Stomach (tissue), 9 donors: Measurements from ENCODE around the gene PCDH9. TPM values are rescaled to one million over a fixed set of nuclear protein-coding genes. Genes with fewer than 3 reads are reported as not detected.

ENCODE experiments used
- DNase-seq, 2 donors: peaks; one replicate each; pipeline versions ENCODE4 v3.0.0 to v3.0.0-alpha.2; 2013 to 2019
- H3K27ac ChIP-seq, 5 donors: fragments of 200-600 bp in 4 of 5; sonication (generic) in 4 of 5; one replicate each; pipeline ENCODE4 v1.5.1; 2013 to 2019; ENCODE audit warnings: mild to moderate bottlenecking in 1 of 5, moderate library complexity in 1 of 5
- H3K27me3 ChIP-seq, 3 donors: fragments of 200-600 bp; sonication (generic); one replicate each; pipeline ENCODE4 v1.5.1; 2017 to 2019; ENCODE audit warnings: mixed run types in 1 of 3
- H3K36me3 ChIP-seq, 4 donors: fragments of 200-600 bp; sonication (generic); 1 replicate in 3 of 4; 2 replicates in 1 of 4; pipeline ENCODE4 v1.5.1; 2016 to 2019
- H3K4me1 ChIP-seq, 4 donors: fragments of 200-600 bp; sonication (generic); one replicate each; pipeline ENCODE4 v1.5.1; 2016 to 2019
- H3K4me3 ChIP-seq, 4 donors: fragments of 200-600 bp; sonication (generic) in 3 of 4; one replicate each; pipeline ENCODE4 v1.5.1; 2016 to 2019; ENCODE audit warnings: mild to moderate bottlenecking in 1 of 4
- H3K9me3 ChIP-seq, 4 donors: fragments of 200-600 bp; sonication (generic); one replicate each; pipeline ENCODE4 v1.5.1; 2016 to 2019
- CTCF ChIP-seq, 7 experiments: fragments of 450-650 bp in 4 of 7; fragments of 200-600 bp in 3 of 7; sonication (generic) in 3 of 7; IDR thresholded peaks; one replicate each; pipeline ENCODE4 v1.5.1; 2016 to 2019; ENCODE audit warnings: antibody characterized with exemption in 7 of 7, control low read depth in 2 of 7, mild to moderate bottlenecking in 1 of 7
- EP300 ChIP-seq: sonication (generic); formaldehyde crosslinking; IDR thresholded peaks from one replicate; pipeline ENCODE4 v1.6.1; 2017; ENCODE audit warnings: antibody characterized with exemption
- POLR2A ChIP-seq, 4 donors: fragments of 450-650 bp; IDR thresholded peaks; one replicate each; pipeline ENCODE4 v1.6.1; 2016; ENCODE audit warnings: antibody characterized with exemption in 4 of 4, control low read depth in 2 of 4, mild to moderate bottlenecking in 1 of 4, moderate library complexity in 1 of 4
- POLR2AphosphoS5 ChIP-seq, 3 donors: sonication (generic); formaldehyde crosslinking; IDR thresholded peaks; one replicate each; pipeline ENCODE4 v1.6.1; 2016; ENCODE audit warnings: antibody characterized with exemption in 3 of 3
- WGBS, 5 donors: extraction: QIAGEN DNeasy Blood & Tissue Kit in 3 of 5; methylation state at CpG; one replicate each; pipeline versions ENCODE4 v1.1.5 to v1.1.7; 2013 to 2018; 5-methylcytosine and 5-hydroxymethylcytosine counted together
- intact Hi-C: fragments of 100-400 bp; cut with DNase I; formaldehyde crosslinking; loops from one replicate; pipeline ENCODE4 v1.15.1; 2023; ENCODE audit warnings: low total_unique reads
- polyA plus RNA-seq, 3 donors: library from polyadenylated mRNA; stranded (reverse); fragments of 200-250 nt; gene quantifications; one replicate each; pipeline ENCODE4 v1.2.3, GENCODE V29; 2013
- total RNA-seq, 5 donors: library from RNA; depleted of rRNA; stranded (reverse); fragments of >200 nt; gene quantifications; one replicate each; pipeline versions ENCODE4 v1.1.0 to v1.2.3, GENCODE V29; 2014 to 2016
- donor health status: healthy with polysubstance abuse.
- donor health status: Bipolar disorder and iron deficiency.
- donor health status: healthy.

The PCDH9 gene
- total and polyA plus RNA-seq, 8 donors: 0.40 to 36.2 (median 3.7) TPM

GRCh38 chr13:67130444-67130843 is 99.7 kb downstream of the PCDH9 start:
- 71 to 93% (median 76%) methylated on average over 4 to 5 of the region's 5 CpGs for WGBS, 5 donors
- H3K27me3 ChIP-seq: no peaks in the 10 kb centered on the region
- H3K36me3 ChIP-seq: no peaks in the 10 kb centered on the region
- H3K4me3 ChIP-seq: no peak overlapping the region
- H3K27ac ChIP-seq: no peak overlapping the region
- peaks cover 0 to 22% (median 8%) of the 10 kb centered on the region in 4 donors for H3K4me1 ChIP-seq
- H3K9me3 ChIP-seq: no peaks in the 10 kb centered on the region
- intact Hi-C loops: no loop called here
- TF ChIP-seq POLR2AphosphoS5 (IDR thresholded peaks at IDR 0.05) (no peak), EP300 (no peak), CTCF (IDR thresholded peaks at IDR 0.05) (no peak), POLR2A (IDR thresholded peaks at IDR 0.05) (no peak)
- no peak for DNase-seq

GRCh38 chr13:67128136-67128535 is 102.0 kb downstream of the PCDH9 start:
- Histone ChIP-seq H3K36me3 (no peaks in the 10 kb centered on the region), H3K9me3 (no peaks in the 10 kb centered on the region), H3K4me3 (no peak overlapping the region), H3K27ac (no peak overlapping the region), H3K27me3 (no peaks in the 10 kb centered on the region), H3K4me1 (peaks cover 0 to 4% (median 0%) of the 10 kb centered on the region in 4 donors)
- 76 to 84% (median 83%) methylated on average over 3 of the region's 3 CpGs for WGBS, 5 donors
- DNase-seq: no peak
- no peak for TF ChIP-seq EP300
- TF ChIP-seq POLR2A (IDR thresholded peaks at IDR 0.05): no peak
- intact Hi-C loops: no loop called here

- Histone ChIP-seq H3K27me3 (no peaks in the 10 kb centered on the region), H3K9me3 (no peaks in the 10 kb centered on the region), H3K27ac (no peak overlapping the region), H3K4me1 (peaks cover 0 to 4% (median 0%) of the 10 kb centered on the region in 4 donors), H3K36me3 (no peaks in the 10 kb centered on the region), H3K4me3 (no peak overlapping the region)
- no peak for DNase-seq
- TF ChIP-seq POLR2AphosphoS5 (IDR thresholded peaks at IDR 0.05) (no peak), EP300 (no peak), CTCF (IDR thresholded peaks at IDR 0.05) (no peak), POLR2A (IDR thresholded peaks at IDR 0.05) (no peak)
- intact Hi-C loops: no loop called here
Measured at GRCh38 chr13:67125681-67126080, 104.5 kb downstream of the PCDH9 start.

- Histone ChIP-seq H3K36me3 (no peaks in the 10 kb centered on the region), H3K27ac (no peak overlapping the region), H3K4me3 (no peak overlapping the region), H3K27me3 (no peaks in the 10 kb centered on the region), H3K9me3 (no peaks in the 10 kb centered on the region), H3K4me1 (peaks cover 0 to 4% (median 0%) of the 10 kb centered on the region in 4 donors)
- peak; percentile 34 to 57 for DNase-seq
- TF ChIP-seq CTCF (IDR thresholded peaks at IDR 0.05) (no peak), EP300 (no peak), POLR2AphosphoS5 (IDR thresholded peaks at IDR 0.05) (no peak)
- intact Hi-C loops: no loop called here
- 3 to 17% (median 11%) methylated on average over 3 of the region's 3 CpGs for WGBS, 5 donors
Measured at GRCh38 chr13:67123165-67123564, 107.0 kb downstream of the PCDH9 start.

GRCh38 chr13:67122251-67122650 is 107.9 kb downstream of the PCDH9 start:
- H3K9me3 ChIP-seq: no peaks in the 10 kb centered on the region
- no peaks in the 10 kb centered on the region for H3K27me3 ChIP-seq
- no peaks in the 10 kb centered on the region for H3K36me3 ChIP-seq
- no peak overlapping the region for H3K27ac ChIP-seq
- intact Hi-C loops: no loop called here
- DNase-seq: no peak
- 71 to 78% (median 77%) methylated on average over 6 of the region's 6 CpGs for WGBS, 5 donors
- H3K4me1 ChIP-seq: peaks cover 0 to 4% (median 0%) of the 10 kb centered on the region in 4 donors
- no peak for TF ChIP-seq EP300
- TF ChIP-seq CTCF (IDR thresholded peaks at IDR 0.05): no peak
- TF ChIP-seq POLR2AphosphoS5 (IDR thresholded peaks at IDR 0.05): no peak
- TF ChIP-seq POLR2A (IDR thresholded peaks at IDR 0.05): no peak
- H3K4me3 ChIP-seq: no peak overlapping the region
